ENCODE results near the gene DTNB. TPM values are rescaled to one million over a fixed set of nuclear protein-coding genes. Genes with fewer than 3 reads are reported as not detected.

The DTNB gene
- total RNA-seq, 4 donors from 2014 or later = 12.4 to 28.8 (median 14.9) TPM

- Histone ChIP-seq H3K27ac (no peak overlapping the region), H3K4me3 (no peak overlapping the region), H3K27me3 (no peaks in the 10 kb centered on the region), H3K9me3 (no peaks in the 10 kb centered on the region), H3K36me3 (no peaks in the 10 kb centered on the region), H3K4me1 (no peaks in the 10 kb centered on the region)
- DNase-seq = no peak
- intact Hi-C loops (cut with DNase I; ENCODE audit: low total_unique reads) = no loop called here
- TF ChIP-seq, protein P1, sequence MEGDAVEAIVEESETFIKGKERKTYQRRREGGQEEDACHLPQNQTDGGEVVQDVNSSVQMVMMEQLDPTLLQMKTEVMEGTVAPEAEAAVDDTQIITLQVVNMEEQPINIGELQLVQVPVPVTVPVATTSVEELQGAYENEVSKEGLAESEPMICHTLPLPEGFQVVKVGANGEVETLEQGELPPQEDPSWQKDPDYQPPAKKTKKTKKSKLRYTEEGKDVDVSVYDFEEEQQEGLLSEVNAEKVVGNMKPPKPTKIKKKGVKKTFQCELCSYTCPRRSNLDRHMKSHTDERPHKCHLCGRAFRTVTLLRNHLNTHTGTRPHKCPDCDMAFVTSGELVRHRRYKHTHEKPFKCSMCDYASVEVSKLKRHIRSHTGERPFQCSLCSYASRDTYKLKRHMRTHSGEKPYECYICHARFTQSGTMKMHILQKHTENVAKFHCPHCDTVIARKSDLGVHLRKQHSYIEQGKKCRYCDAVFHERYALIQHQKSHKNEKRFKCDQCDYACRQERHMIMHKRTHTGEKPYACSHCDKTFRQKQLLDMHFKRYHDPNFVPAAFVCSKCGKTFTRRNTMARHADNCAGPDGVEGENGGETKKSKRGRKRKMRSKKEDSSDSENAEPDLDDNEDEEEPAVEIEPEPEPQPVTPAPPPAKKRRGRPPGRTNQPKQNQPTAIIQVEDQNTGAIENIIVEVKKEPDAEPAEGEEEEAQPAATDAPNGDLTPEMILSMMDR (IDR thresholded peaks at IDR 0.05) = no peak
- TF ChIP-seq POLR2A (IDR thresholded peaks at IDR 0.05) = no peak
Measured at GRCh38 chr2:25426326-25426725, 247.1 kb downstream of the DTNB start.

GRCh38 chr2:25424426-25425028 lies 248.8 kb downstream of the DTNB start:
- no peaks in the 10 kb centered on the region for H3K4me1 ChIP-seq
- no peaks in the 10 kb centered on the region for H3K36me3 ChIP-seq
- no peak overlapping the region for H3K4me3 ChIP-seq
- no peaks in the 10 kb centered on the region for H3K27me3 ChIP-seq
- no peak for DNase-seq
- no peaks in the 10 kb centered on the region for H3K9me3 ChIP-seq
- no peak overlapping the region for H3K27ac ChIP-seq
- intact Hi-C loops (cut with DNase I; ENCODE audit: low total_unique reads) = no loop called here
- TF ChIP-seq, protein P1 (IDR thresholded peaks at IDR 0.05) = no peak
- TF ChIP-seq POLR2A (IDR thresholded peaks at IDR 0.05) = no peak

DNA sequence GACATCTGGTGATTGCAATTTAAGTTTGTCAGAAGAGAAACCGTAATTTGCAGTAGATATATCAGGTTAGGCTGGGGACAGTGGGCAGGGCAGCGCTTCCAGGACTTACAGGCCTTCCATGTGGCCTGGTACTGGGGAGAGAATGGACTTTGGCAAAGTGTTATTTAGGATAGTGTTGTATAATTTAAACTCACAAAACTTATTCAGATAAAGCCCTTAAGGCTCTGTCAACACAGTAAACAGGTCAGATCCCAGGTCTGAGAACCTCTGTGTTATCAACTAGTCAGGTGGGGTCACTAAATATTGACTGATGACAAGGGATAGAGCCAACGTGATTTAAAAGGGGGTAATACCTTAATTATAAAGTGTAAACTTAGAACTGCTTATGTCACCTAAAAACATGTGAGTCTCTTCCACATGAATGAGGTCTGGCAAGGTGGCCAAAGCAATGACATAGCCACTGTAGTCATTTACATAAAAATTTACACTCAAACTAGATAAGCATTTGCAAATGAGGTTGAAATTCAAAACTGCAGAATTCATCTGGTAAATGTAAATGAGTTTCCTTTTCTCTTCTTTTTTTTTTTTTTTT lies 251.5 kb downstream of the DTNB start:
- H3K9me3 ChIP-seq = no peaks in the 10 kb centered on the region
- no peak for DNase-seq
- no peak overlapping the region for H3K4me3 ChIP-seq
- no peaks in the 10 kb centered on the region for H3K4me1 ChIP-seq
- intact Hi-C loops (cut with DNase I; ENCODE audit: low total_unique reads) = no loop called here
- no peak for TF ChIP-seq POLR2A (IDR thresholded peaks at IDR 0.05)
- TF ChIP-seq, protein P1 (IDR thresholded peaks at IDR 0.05) = no peak
- H3K36me3 ChIP-seq = no peaks in the 10 kb centered on the region
- no peaks in the 10 kb centered on the region for H3K27me3 ChIP-seq
- no peak overlapping the region for H3K27ac ChIP-seq

- Histone ChIP-seq H3K36me3 (no peaks in the 10 kb centered on the region), H3K4me1 (no peaks in the 10 kb centered on the region), H3K4me3 (no peak overlapping the region), H3K27me3 (no peaks in the 10 kb centered on the region), H3K27ac (no peak overlapping the region), H3K9me3 (no peaks in the 10 kb centered on the region)
- intact Hi-C loops (cut with DNase I; ENCODE audit: low total_unique reads) = no loop called here
- no peak for DNase-seq
- no peak for TF ChIP-seq POLR2A (IDR thresholded peaks at IDR 0.05)
- TF ChIP-seq, protein P1 (IDR thresholded peaks at IDR 0.05) = no peak
Measured at GRCh38 chr2:25421289-25421688, 252.1 kb downstream of the DTNB start.

- TF ChIP-seq POLR2A (IDR thresholded peaks at IDR 0.05) = no peak
- TF ChIP-seq, protein P1 (IDR thresholded peaks at IDR 0.05) = no peak
- intact Hi-C loops (cut with DNase I; ENCODE audit: low total_unique reads) = no loop called here
- Histone ChIP-seq H3K4me3 (no peak overlapping the region), H3K27me3 (no peaks in the 10 kb centered on the region), H3K36me3 (no peaks in the 10 kb centered on the region), H3K4me1 (no peaks in the 10 kb centered on the region), H3K9me3 (no peaks in the 10 kb centered on the region), H3K27ac (no peak overlapping the region)
- DNase-seq = no peak
Measured at GRCh38 chr2:25420820-25421237, 252.5 kb downstream of the DTNB start.

Data from uterus (tissue), 4 donors.